GM19238 (cell line): ENCODE data around the gene SRGAP2C.
"Not testable (repeated sequence)": the region's sequence is repeated elsewhere in the genome, so short reads cannot be mapped to it uniquely, and the experiment has no call there.

Experiments used
- DNase-seq: peaks from one replicate; pipeline ENCODE4 v3.0.0; 2011; ENCODE audit warnings: low spot score; ENCODE audit not compliant: insufficient read length

SRGAP2C gene

GRCh38 chr1:121374851-121375367 is 190.1 kb downstream of the SRGAP2C start:
- not testable (repeated sequence) for DNase-seq

- not testable (repeated sequence) for DNase-seq
Observed at GRCh38 chr1:121376986-121377385, 192.2 kb downstream of the SRGAP2C start.

- DNase-seq, result not testable (repeated sequence)
Observed at GRCh38 chr1:121378757-121379156, 194.0 kb downstream of the SRGAP2C start.

GRCh38 chr1:121384754-121385153 is 200.0 kb downstream of the SRGAP2C start:
- not testable (repeated sequence) for DNase-seq

GRCh38 chr1:121385162-121385561 is 200.4 kb downstream of the SRGAP2C start:
- DNase-seq, result not testable (repeated sequence)

GRCh38 chr1:121385563-121386288 is 201.0 kb downstream of the SRGAP2C start:
- not testable (repeated sequence) for DNase-seq

GRCh38 chr1:121386319-121386948 is 201.7 kb downstream of the SRGAP2C start:
- not testable (repeated sequence) for DNase-seq

GRCh38 chr1:121389895-121390560 is 205.3 kb downstream of the SRGAP2C start:
- not testable (repeated sequence) for DNase-seq

GRCh38 chr1:121392130-121392529 is 207.4 kb downstream of the SRGAP2C start:
- not testable (repeated sequence) for DNase-seq

GRCh38 chr1:121395718-121396201 is 211.0 kb downstream of the SRGAP2C start:
- DNase-seq, result not testable (repeated sequence)

GRCh38 chr1:121396335-121397081 is 211.7 kb downstream of the SRGAP2C start:
- not testable (repeated sequence) for DNase-seq

- DNase-seq, result not testable (repeated sequence)
Observed at GRCh38 chr1:121397101-121397500, 212.3 kb downstream of the SRGAP2C start.

GRCh38 chr1:121399193-121399592 is 214.4 kb downstream of the SRGAP2C start:
- not testable (repeated sequence) for DNase-seq

GRCh38 chr1:121400108-121400507 is 215.3 kb downstream of the SRGAP2C start:
- DNase-seq, result not testable (repeated sequence)

- DNase-seq, result not testable (repeated sequence)
Observed at GRCh38 chr1:121400541-121401310, 216.0 kb downstream of the SRGAP2C start.

GRCh38 chr1:121401375-121401955 is 216.7 kb downstream of the SRGAP2C start:
- DNase-seq, result not testable (repeated sequence)

- not testable (repeated sequence) for DNase-seq
Observed at GRCh38 chr1:121403254-121403653, 218.5 kb downstream of the SRGAP2C start.

GRCh38 chr1:121408354-121408753 is 223.6 kb downstream of the SRGAP2C start:
- DNase-seq, result no peak

GRCh38 chr1:121413821-121414220 is 229.0 kb downstream of the SRGAP2C start:
- DNase-seq, result no peak

GRCh38 chr1:121414905-121415304 is 230.1 kb downstream of the SRGAP2C start:
- no peak for DNase-seq
